ENCODE data around the gene ST6GALNAC5. TPM values are rescaled to one million over a fixed set of nuclear protein-coding genes. Genes with fewer than 3 reads are reported as not detected.

The ST6GALNAC5 gene
- total and polyA plus RNA-seq, 2 experiments from 2014 or later = 4.1 to 19.2 TPM

GRCh38 chr1:77081834-77082233 is 214.6 kb downstream of the ST6GALNAC5 start (continued):
- TF ChIP-seq ZNF462 (CRISPR knock-in tag; IDR thresholded peaks at IDR 0.05) = peak; percentile 75; the same call in 1 of the 2 replicates
- no peak for TF ChIP-seq EZH2phosphoT487 (IDR thresholded peaks at IDR 0.05; ENCODE audit: unreplicated experiment)

- peaks cover 4% of the 10 kb centered on the region for H3K27me3 Mint-ChIP-seq (ENCODE audit: insufficient read depth, low read depth, poor library complexity)
- TF ChIP-seq CTCF (conservative IDR thresholded peaks at IDR 0.05; ENCODE audit: low read depth in 2 of 2) = peak in 1 of 2 experiments; percentile 32; a peak in 2 of 4 replicates
- no peak for TF ChIP-seq JUNB (IDR thresholded peaks at IDR 0.05; ENCODE audit: unreplicated experiment)
- H3K9me3 Mint-ChIP-seq = no peaks in the 10 kb centered on the region
- H3K9me2 ChIP-seq (ENCODE audit: insufficient read depth) = no peaks in the 10 kb centered on the region
- no peaks in the 10 kb centered on the region for H3F3A ChIP-seq (replicated peaks; ENCODE audit: low read depth)
- no peaks in the 10 kb centered on the region for H3K27me3 ChIP-seq (ENCODE audit: insufficient read depth)
- H4K20me1 ChIP-seq (replicated peaks; ENCODE audit: insufficient read depth) = no peaks in the 10 kb centered on the region
- no peak overlapping the region for H2AFZ ChIP-seq
- peaks cover 35% of the 10 kb centered on the region for H3K4me1 ChIP-seq (ENCODE audit: insufficient read depth)
- H3K27ac Mint-ChIP-seq = no peak overlapping the region
- DNase-seq (ENCODE audit: low spot score) (peak; percentile 24), ATAC-seq (no peak)
- no peaks in the 10 kb centered on the region for H3K36me3 ChIP-seq (ENCODE audit: insufficient read depth)
- peaks cover 33% of the 10 kb centered on the region for H3K4me1 Mint-ChIP-seq
- no peak overlapping the region for H3K4me3 ChIP-seq
- no peak overlapping the region for H3K4me3 Mint-ChIP-seq
- H3K4me2 ChIP-seq = no peak overlapping the region
- peaks cover 10% of the 10 kb centered on the region; the same call in 2 of the 3 replicates for H3K36me3 Mint-ChIP-seq (ENCODE audit: low read depth)
- H3K27ac ChIP-seq (ENCODE audit: low read depth) = no peak overlapping the region
- no peaks in the 10 kb centered on the region for H3K79me2 ChIP-seq (replicated peaks; ENCODE audit: insufficient read depth)
These were observed 217.2 kb downstream of the ST6GALNAC5 start for GRCh38 chr1:77084457-77084856.
